CD14-positive monocyte (primary cell): Measurements from ENCODE around the gene NKX1-1. TPM values are rescaled to one million over a fixed set of nuclear protein-coding genes. Genes with fewer than 3 reads are reported as not detected.

Experiments
- DNase-seq, 3 donors: peaks; one replicate each; pipeline ENCODE4 v3.0.0-alpha.2; 2011 to 2022
- H2AFZ ChIP-seq: 2 replicates; pipeline ENCODE4 v1.6.0; 2012; ENCODE audit warnings: mild to moderate bottlenecking, low read depth, low read length, inconsistent platforms; ENCODE audit not compliant: insufficient read depth, poor library complexity, severe bottlenecking
- H3K27ac ChIP-seq, 2 donors: 1 replicate in 1 of 2; 2 replicates in 1 of 2; pipeline ENCODE4 v1.5.1; 2012 to 2013; ENCODE audit warnings: low read length in 2 of 2, control low read depth in 1 of 2, inconsistent platforms in 1 of 2, low read depth in 1 of 2, mild to moderate bottlenecking in 1 of 2
- H3K27me3 ChIP-seq, 2 donors: one replicate each; pipeline versions ENCODE4 v1.6.0 to v1.6.1; 2011 to 2013; ENCODE audit warnings: low read length in 2 of 2; ENCODE audit not compliant: control insufficient read depth in 2 of 2, insufficient read depth in 2 of 2
- H3K36me3 ChIP-seq, 2 donors: replicated peaks in 1 of 2; 1 replicate in 1 of 2; 2 replicates in 1 of 2; pipeline versions ENCODE4 v1.5.1 to v1.6.1; 2012 to 2013; ENCODE audit warnings: low read length in 2 of 2, control low read depth in 1 of 2, inconsistent platforms in 1 of 2, mild to moderate bottlenecking in 1 of 2; ENCODE audit not compliant: insufficient read depth in 2 of 2, control insufficient read depth in 1 of 2
- H3K4me1 ChIP-seq, 2 donors: 1 replicate in 1 of 2; 2 replicates in 1 of 2; pipeline versions ENCODE4 v1.5.1 to v1.6.1; 2012 to 2013; ENCODE audit warnings: low read length in 2 of 2, control low read depth in 1 of 2, inconsistent platforms in 1 of 2, mild to moderate bottlenecking in 1 of 2, moderate library complexity in 1 of 2; ENCODE audit not compliant: insufficient read depth in 2 of 2, control insufficient read depth in 1 of 2
- H3K4me2 ChIP-seq: replicated peaks from 2 replicates; pipeline ENCODE3; 2012; ENCODE audit warnings: low read length, moderate library complexity, mild to moderate bottlenecking; ENCODE audit not compliant: poor library complexity, severe bottlenecking; ENCODE audit errors: extremely low read depth
- H3K4me3 ChIP-seq, 3 experiments: fragments of 200-600 bp in 1 of 3; sonication (generic) in 1 of 3; replicated peaks in 1 of 3; 1 replicate in 2 of 3; 2 replicates in 1 of 3; pipeline ENCODE4 v1.5.1; 2011 to 2013; ENCODE audit warnings: low read length in 3 of 3, mild to moderate bottlenecking in 3 of 3, control low read depth in 2 of 3, low read depth in 2 of 3, inconsistent platforms in 1 of 3, moderate library complexity in 1 of 3
- H3K79me2 ChIP-seq: 2 replicates; pipeline ENCODE4 v1.6.0; 2012; ENCODE audit warnings: mild to moderate bottlenecking, control low read depth, inconsistent platforms, low read length, moderate library complexity; ENCODE audit not compliant: insufficient read depth
- H3K9ac ChIP-seq: 2 replicates; pipeline ENCODE4 v1.6.0; 2017; ENCODE audit warnings: low read length, mild to moderate bottlenecking; ENCODE audit not compliant: insufficient read depth, poor library complexity, severe bottlenecking
- H3K9me3 ChIP-seq, 2 donors: replicated peaks in 1 of 2; 1 replicate in 1 of 2; 2 replicates in 1 of 2; pipeline versions ENCODE4 v1.5.1 to v1.6.1; 2012 to 2013; ENCODE audit warnings: low read length in 2 of 2, control low read depth in 1 of 2; ENCODE audit not compliant: control insufficient read depth in 1 of 2, insufficient read depth in 1 of 2
- H4K20me1 ChIP-seq: 2 replicates; pipeline ENCODE4 v1.6.0; 2012; ENCODE audit warnings: mild to moderate bottlenecking, low read length, control low read depth, moderate library complexity; ENCODE audit not compliant: insufficient read depth
- H3K27ac Mint-ChIP-seq, 7 donors: one replicate each; pipeline ENCODE4 v1.8.0; 2020; ENCODE audit warnings: mild to moderate bottlenecking in 7 of 7, mixed read lengths in 7 of 7, moderate library complexity in 6 of 7, inconsistent platforms in 2 of 7
- H3K27me3 Mint-ChIP-seq, 3 donors: one replicate each; pipeline ENCODE4 v1.8.0; 2021 to 2022; ENCODE audit warnings: low read depth in 3 of 3, mild to moderate bottlenecking in 3 of 3, mixed read lengths in 3 of 3, moderate library complexity in 3 of 3, inconsistent platforms in 1 of 3
- H3K36me3 Mint-ChIP-seq, 2 donors: one replicate each; pipeline ENCODE4 v1.8.0; 2020; ENCODE audit warnings: mixed read lengths in 2 of 2, inconsistent platforms in 1 of 2, mild to moderate bottlenecking in 1 of 2
- H3K4me1 Mint-ChIP-seq: one replicate; pipeline ENCODE4 v1.8.0; 2020; ENCODE audit warnings: mild to moderate bottlenecking, mixed read lengths
- H3K4me3 Mint-ChIP-seq, 2 donors: one replicate each; pipeline ENCODE4 v1.8.0; 2020; ENCODE audit warnings: mild to moderate bottlenecking in 2 of 2, mixed read lengths in 2 of 2, moderate library complexity in 1 of 2
- H3K9me3 Mint-ChIP-seq, 7 donors: one replicate each; pipeline ENCODE4 v1.8.0; 2020 to 2022; ENCODE audit warnings: mixed read lengths in 7 of 7, mild to moderate bottlenecking in 6 of 7, moderate library complexity in 6 of 7, inconsistent platforms in 2 of 7
- WGBS: methylation state at CpG from one replicate; pipeline ENCODE4 v1.1.5; 2013; ENCODE audit warnings: missing lambda C conversion rate; ENCODE audit not compliant: insufficient coverage; 5-methylcytosine and 5-hydroxymethylcytosine counted together
- intact Hi-C, 2 donors: fragments of 100-400 bp; cut with micrococcal nuclease; formaldehyde crosslinking; loops; one replicate each; pipeline versions ENCODE4 v1.15.0 to v1.15.1; 2023
- polyA plus RNA-seq, 3 donors: library from polyadenylated mRNA; depleted of rRNA in 1 of 3; unstranded in 2 of 3; stranded (reverse) in 1 of 3; fragments of 300-500 nt in 2 of 3; fragments of >200 nt in 1 of 3; fragmentation: Illumina TruSeq in 2 of 3; gene quantifications; 1 replicate in 2 of 3; 2 replicates in 1 of 3; pipeline ENCODE4 v1.2.3, GENCODE V29; 2012 to 2021
- TF ChIP-seq, protein P1 (sequence below): fragments of 200-600 bp; IDR thresholded peaks from one replicate; pipeline ENCODE4 v1.8.0; 2022; ENCODE audit warnings: antibody characterized with exemption, mild to moderate bottlenecking

The NKX1-1 gene
- polyA plus RNA-seq, 3 donors, result not detected

DNA sequence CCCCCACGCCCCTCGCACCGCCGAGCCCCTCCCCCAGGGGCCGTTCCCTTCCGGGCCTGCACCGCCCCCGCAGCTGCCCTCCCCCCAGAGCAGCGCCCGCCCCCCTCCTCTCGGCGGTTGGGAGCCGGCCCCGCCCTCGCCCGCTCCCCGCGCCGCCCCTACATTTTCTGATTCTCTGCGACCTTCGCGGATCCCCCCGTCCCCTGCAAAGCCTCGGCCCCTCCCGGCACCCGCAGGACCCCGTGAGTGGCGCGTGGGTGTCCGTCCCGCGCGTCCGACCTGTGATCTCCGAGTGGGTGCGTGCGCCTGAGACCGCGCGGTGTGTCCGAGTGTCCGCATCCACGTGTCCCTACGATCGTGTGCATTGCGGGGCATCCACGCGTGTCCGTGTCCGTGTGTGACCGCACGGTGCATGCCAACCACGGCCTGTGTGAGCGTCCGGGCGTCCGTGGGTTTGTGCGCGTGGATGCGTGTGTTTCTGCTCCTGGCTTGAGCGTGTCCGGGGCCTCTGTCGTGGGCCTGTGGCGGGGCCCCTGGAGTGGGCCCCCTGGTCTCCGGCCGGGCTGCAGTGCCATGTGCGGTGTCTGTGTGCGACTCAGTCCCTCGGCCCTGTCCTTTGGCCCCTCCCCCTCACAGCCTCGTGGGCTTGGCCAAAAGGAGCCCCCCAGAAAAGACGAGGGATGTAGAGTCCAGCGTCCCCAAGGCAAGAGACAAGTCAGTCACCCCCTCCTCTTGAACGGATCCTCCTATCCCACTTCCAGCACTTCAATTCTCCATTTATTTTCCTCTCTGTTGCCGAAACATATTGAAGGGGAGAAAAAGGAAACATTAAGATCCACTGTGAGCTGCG is 8.8 kb upstream of the NKX1-1 start:
- H4K20me1 ChIP-seq, result no peaks in the 10 kb centered on the region
- no peak overlapping the region for H3K27ac Mint-ChIP-seq
- H3K36me3 Mint-ChIP-seq, result peaks cover 0 to 2% of the 10 kb centered on the region in 2 donors
- no peaks in the 10 kb centered on the region for H3K4me1 ChIP-seq
- H3K9ac ChIP-seq, result no peak overlapping the region
- H3K9me3 Mint-ChIP-seq, result peaks cover 0 to 20% (median 7%) of the 10 kb centered on the region in 7 donors
- H3K4me2 ChIP-seq, result no peak overlapping the region
- TF ChIP-seq, protein P1, sequence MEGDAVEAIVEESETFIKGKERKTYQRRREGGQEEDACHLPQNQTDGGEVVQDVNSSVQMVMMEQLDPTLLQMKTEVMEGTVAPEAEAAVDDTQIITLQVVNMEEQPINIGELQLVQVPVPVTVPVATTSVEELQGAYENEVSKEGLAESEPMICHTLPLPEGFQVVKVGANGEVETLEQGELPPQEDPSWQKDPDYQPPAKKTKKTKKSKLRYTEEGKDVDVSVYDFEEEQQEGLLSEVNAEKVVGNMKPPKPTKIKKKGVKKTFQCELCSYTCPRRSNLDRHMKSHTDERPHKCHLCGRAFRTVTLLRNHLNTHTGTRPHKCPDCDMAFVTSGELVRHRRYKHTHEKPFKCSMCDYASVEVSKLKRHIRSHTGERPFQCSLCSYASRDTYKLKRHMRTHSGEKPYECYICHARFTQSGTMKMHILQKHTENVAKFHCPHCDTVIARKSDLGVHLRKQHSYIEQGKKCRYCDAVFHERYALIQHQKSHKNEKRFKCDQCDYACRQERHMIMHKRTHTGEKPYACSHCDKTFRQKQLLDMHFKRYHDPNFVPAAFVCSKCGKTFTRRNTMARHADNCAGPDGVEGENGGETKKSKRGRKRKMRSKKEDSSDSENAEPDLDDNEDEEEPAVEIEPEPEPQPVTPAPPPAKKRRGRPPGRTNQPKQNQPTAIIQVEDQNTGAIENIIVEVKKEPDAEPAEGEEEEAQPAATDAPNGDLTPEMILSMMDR, result no peak
- H3K4me3 Mint-ChIP-seq, result peak overlapping the region in 1 of 2 donors; percentile 71
- 44% methylated on average over 54 of the region's 75 CpGs for WGBS
- peaks cover 0 to 53% of the 10 kb centered on the region in 2 donors for H3K27me3 ChIP-seq
- no peaks in the 10 kb centered on the region for H3K79me2 ChIP-seq
- no peak overlapping the region for H3K27ac ChIP-seq
- H3K27me3 Mint-ChIP-seq, result peaks cover 62 to 72% (median 64%) of the 10 kb centered on the region in 3 donors
- H3K4me3 ChIP-seq, result no peak overlapping the region
- H3K36me3 ChIP-seq, result no peaks in the 10 kb centered on the region
- intact Hi-C loops, result no loop called here
- H3K4me1 Mint-ChIP-seq, result no peaks in the 10 kb centered on the region
- peaks cover 5 to 6% of the 10 kb centered on the region in 2 donors for H3K9me3 ChIP-seq
- H2AFZ ChIP-seq, result no peak overlapping the region
- DNase-seq, result no peak

DNA sequence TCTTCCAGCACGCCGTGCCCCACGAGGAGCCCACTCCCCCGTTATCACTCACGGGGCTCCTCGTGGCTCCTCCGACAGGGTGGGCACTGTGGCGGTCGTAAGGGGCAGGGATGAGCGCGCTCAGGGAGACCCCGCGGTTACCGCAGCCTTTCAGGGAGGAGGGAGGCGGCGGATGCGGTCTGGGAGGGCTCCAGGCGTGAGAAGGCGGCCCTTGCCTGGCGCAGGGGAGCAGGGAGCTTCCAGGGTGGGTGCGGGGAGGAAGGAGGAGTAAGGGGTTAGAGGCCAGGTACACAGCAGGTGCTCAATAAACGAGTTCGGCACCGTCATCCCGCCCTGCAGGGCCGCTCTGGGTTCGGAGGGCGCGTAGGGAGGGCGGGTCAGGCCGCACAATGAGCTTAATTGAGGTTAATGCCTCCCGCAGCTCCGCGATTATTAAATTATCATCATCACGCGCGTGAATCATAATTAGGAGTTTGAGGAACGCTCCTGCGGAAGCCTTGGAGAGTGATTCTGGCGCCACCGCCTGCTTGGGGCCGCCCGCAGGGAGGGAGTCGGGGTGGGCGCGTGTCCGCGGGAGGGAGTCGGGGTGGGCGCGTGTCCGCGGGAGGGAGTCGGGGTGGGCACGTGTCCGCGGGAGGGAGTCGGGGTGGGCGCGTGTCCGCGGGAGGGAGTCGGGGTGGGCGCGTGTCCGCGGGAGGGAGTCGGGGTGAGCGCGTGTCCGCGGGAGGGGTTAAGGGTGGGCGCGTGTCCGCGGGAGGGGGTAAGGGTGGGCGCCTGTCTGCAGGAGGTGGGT is 7.6 kb upstream of the NKX1-1 start:
- no peak overlapping the region for H3K9ac ChIP-seq
- Mint-ChIP-seq H3K36me3 (peaks cover 0 to 2% of the 10 kb centered on the region in 2 donors), H3K27me3 (peaks cover 69 to 80% (median 69%) of the 10 kb centered on the region in 3 donors), H3K4me3 (peak overlapping the region in 1 of 2 donors; percentile 70), H3K9me3 (peaks cover 0 to 29% (median 13%) of the 10 kb centered on the region in 7 donors), H3K27ac (no peak overlapping the region), H3K4me1 (no peaks in the 10 kb centered on the region)
- intact Hi-C loops, result no loop called here
- H3K4me1 ChIP-seq, result no peaks in the 10 kb centered on the region
- peaks cover 6 to 9% of the 10 kb centered on the region in 2 donors for H3K9me3 ChIP-seq
- H3K36me3 ChIP-seq, result no peaks in the 10 kb centered on the region
- H3K4me3 ChIP-seq, result no peak overlapping the region
- 31% methylated on average over 34 of the region's 77 CpGs for WGBS
- peaks cover 6 to 65% of the 10 kb centered on the region in 2 donors for H3K27me3 ChIP-seq
- no peak overlapping the region for H3K4me2 ChIP-seq
- TF ChIP-seq, protein P1, result no peak
- H3K27ac ChIP-seq, result no peak overlapping the region
- no peaks in the 10 kb centered on the region for H4K20me1 ChIP-seq
- no peak overlapping the region for H2AFZ ChIP-seq
- no peaks in the 10 kb centered on the region for H3K79me2 ChIP-seq
- no peak for DNase-seq
